Tibial nerve (tissue), 4 donors: ENCODE measurements around the gene ST6GALNAC1. TPM values are rescaled to one million over a fixed set of nuclear protein-coding genes. Genes with fewer than 3 reads are reported as not detected.

ENCODE experiments used
- DNase-seq, 2 donors: peaks; one replicate each; pipeline ENCODE4 v3.0.0-alpha.2; 2019; ENCODE audit warnings: low spot score in 2 of 2
- H3K27ac ChIP-seq, 4 donors: fragments of 200-600 bp; sonication (generic) in 3 of 4; one replicate each; pipeline ENCODE4 v1.5.1; 2017 to 2019; ENCODE audit warnings: mild to moderate bottlenecking in 1 of 4
- H3K27me3 ChIP-seq, 2 donors: fragments of 200-600 bp; sonication (generic) in 1 of 2; one replicate each; pipeline versions ENCODE4 v1.5.1 to v1.6.0; 2017 to 2019
- H3K36me3 ChIP-seq, 3 donors: fragments of 200-600 bp; sonication (generic); one replicate each; pipeline ENCODE4 v1.5.1; 2018 to 2019
- H3K4me1 ChIP-seq, 4 donors: fragments of 200-600 bp; sonication (generic) in 3 of 4; one replicate each; pipeline ENCODE4 v1.5.1; 2017 to 2019
- H3K4me3 ChIP-seq, 4 donors: fragments of 200-600 bp; sonication (generic) in 3 of 4; one replicate each; pipeline ENCODE4 v1.5.1; 2017 to 2019; ENCODE audit warnings: mild to moderate bottlenecking in 1 of 4, moderate library complexity in 1 of 4
- H3K9me3 ChIP-seq, 4 donors: fragments of 200-600 bp; sonication (generic) in 3 of 4; one replicate each; pipeline ENCODE4 v1.5.1; 2017 to 2019
- EP300 ChIP-seq, 2 donors: sonication (generic); formaldehyde crosslinking; IDR thresholded peaks; one replicate each; pipeline ENCODE4 v1.6.1; 2017; ENCODE audit warnings: antibody characterized with exemption in 2 of 2, mild to moderate bottlenecking in 1 of 2
- POLR2A ChIP-seq, 2 donors: fragments of 450-650 bp; IDR thresholded peaks; one replicate each; pipeline ENCODE4 v1.6.1; 2017; ENCODE audit warnings: antibody characterized with exemption in 2 of 2, mild to moderate bottlenecking in 2 of 2, moderate library complexity in 2 of 2
- WGBS, 2 donors: methylation state at CpG; one replicate each; pipeline ENCODE4 v1.1.5; 2018; 5-methylcytosine and 5-hydroxymethylcytosine counted together
- total RNA-seq, 4 donors: library from RNA; depleted of rRNA; stranded (reverse); fragments of >200 nt; gene quantifications; one replicate each; pipeline ENCODE4 v1.1.0, GENCODE V29; 2016
- TF ChIP-seq, protein P1 (sequence below), 5 experiments: fragments of 200-600 bp in 3 of 5; fragments of 450-650 bp in 2 of 5; sonication (generic) in 3 of 5; IDR thresholded peaks; one replicate each; pipeline ENCODE4 v1.5.1; 2016 to 2019; ENCODE audit warnings: antibody characterized with exemption in 5 of 5, mild to moderate bottlenecking in 3 of 5, moderate library complexity in 2 of 5

The ST6GALNAC1 gene
- total RNA-seq, 4 donors from 2014 or later: 2.4 to 13.8 (median 7.4) TPM

DNA sequence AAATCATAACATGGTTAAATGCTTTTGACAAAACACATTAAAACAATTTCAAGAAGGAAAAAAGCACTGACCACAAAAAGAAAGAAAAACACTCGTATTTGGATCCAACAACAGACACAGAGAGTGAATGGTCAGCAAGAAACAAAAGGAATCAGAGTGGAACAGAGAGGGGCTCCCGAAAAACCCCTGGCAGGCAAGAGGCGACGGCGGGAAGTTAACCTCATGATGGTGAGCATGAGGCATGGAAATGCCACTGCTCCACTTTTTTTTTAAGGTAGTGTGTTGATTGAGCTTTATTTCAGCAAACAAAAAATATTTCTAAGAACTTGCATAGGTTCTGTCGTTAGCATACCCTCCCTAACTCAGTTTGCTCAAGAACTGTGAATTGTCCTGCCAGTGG lies 32.1 kb upstream of the ST6GALNAC1 start:
- WGBS, 2 donors: 85 to 87% methylated on average over 6 of the region's 6 CpGs
- Histone ChIP-seq H3K9me3 (no peaks in the 10 kb centered on the region), H3K36me3 (peaks cover 0 to 38% (median 0%) of the 10 kb centered on the region in 3 donors), H3K4me3 (no peak overlapping the region), H3K27me3 (no peaks in the 10 kb centered on the region), H3K27ac (no peak overlapping the region), H3K4me1 (peaks cover 0 to 15% (median 6%) of the 10 kb centered on the region in 4 donors)
- TF ChIP-seq EP300 (IDR thresholded peaks at IDR 0.05) (no peak), POLR2A (IDR thresholded peaks at IDR 0.05) (no peak)
- TF ChIP-seq, protein P1, sequence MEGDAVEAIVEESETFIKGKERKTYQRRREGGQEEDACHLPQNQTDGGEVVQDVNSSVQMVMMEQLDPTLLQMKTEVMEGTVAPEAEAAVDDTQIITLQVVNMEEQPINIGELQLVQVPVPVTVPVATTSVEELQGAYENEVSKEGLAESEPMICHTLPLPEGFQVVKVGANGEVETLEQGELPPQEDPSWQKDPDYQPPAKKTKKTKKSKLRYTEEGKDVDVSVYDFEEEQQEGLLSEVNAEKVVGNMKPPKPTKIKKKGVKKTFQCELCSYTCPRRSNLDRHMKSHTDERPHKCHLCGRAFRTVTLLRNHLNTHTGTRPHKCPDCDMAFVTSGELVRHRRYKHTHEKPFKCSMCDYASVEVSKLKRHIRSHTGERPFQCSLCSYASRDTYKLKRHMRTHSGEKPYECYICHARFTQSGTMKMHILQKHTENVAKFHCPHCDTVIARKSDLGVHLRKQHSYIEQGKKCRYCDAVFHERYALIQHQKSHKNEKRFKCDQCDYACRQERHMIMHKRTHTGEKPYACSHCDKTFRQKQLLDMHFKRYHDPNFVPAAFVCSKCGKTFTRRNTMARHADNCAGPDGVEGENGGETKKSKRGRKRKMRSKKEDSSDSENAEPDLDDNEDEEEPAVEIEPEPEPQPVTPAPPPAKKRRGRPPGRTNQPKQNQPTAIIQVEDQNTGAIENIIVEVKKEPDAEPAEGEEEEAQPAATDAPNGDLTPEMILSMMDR (IDR thresholded peaks at IDR 0.05): no peak
- DNase-seq: no peak

DNA sequence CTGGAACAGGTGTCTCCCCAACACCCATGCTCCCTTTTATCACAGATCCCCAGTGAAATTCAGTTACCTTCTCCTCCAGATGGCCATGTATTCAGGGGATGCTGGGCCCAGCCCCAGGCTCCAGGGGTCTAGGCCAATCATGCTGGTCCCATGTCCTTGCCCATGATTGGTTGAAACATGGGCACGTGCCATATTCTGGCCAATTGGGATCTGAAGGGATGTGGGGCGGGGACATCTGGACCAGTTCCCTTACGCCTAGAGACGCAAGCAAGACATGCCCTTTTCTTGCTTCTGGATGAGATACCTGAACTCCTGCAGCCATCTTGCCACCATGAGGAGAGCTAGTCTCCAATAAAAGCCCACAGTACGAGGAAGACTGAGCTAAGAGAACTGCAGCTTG lies 31.0 kb upstream of the ST6GALNAC1 start:
- TF ChIP-seq POLR2A (IDR thresholded peaks at IDR 0.05) (no peak), EP300 (IDR thresholded peaks at IDR 0.05) (no peak)
- TF ChIP-seq, protein P1 (IDR thresholded peaks at IDR 0.05): no peak
- Histone ChIP-seq H3K27me3 (no peaks in the 10 kb centered on the region), H3K36me3 (peaks cover 0 to 38% (median 0%) of the 10 kb centered on the region in 3 donors), H3K4me3 (no peak overlapping the region), H3K27ac (no peak overlapping the region), H3K9me3 (no peaks in the 10 kb centered on the region), H3K4me1 (peaks cover 0 to 15% (median 6%) of the 10 kb centered on the region in 4 donors)
- 95 to 99% methylated on average over 5 of the region's 5 CpGs for WGBS, 2 donors
- DNase-seq: no peak

DNA sequence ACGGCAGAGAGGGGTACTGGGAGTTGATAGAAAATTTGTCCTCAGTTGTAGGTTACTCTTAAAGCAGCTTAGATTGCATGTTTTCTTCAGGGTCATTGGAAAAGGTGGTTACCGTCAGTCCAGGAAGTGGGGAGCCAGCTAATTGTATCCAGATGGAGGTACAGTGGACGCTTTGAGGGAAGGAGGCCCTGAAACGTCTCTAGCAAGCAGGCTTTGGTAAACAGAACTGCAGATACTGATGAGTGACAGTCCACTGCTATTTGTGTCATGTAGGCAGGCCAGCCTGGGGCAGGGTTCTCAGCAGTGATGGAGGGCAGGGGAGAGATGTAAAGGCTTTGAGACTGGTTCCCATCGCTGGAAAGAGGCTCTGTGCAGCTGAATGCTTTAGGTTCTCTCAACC lies 30.2 kb upstream of the ST6GALNAC1 start:
- Histone ChIP-seq H3K36me3 (peaks cover 0 to 35% (median 0%) of the 10 kb centered on the region in 3 donors), H3K4me1 (peaks cover 0 to 15% (median 6%) of the 10 kb centered on the region in 4 donors), H3K9me3 (no peaks in the 10 kb centered on the region), H3K4me3 (no peak overlapping the region), H3K27ac (no peak overlapping the region), H3K27me3 (no peaks in the 10 kb centered on the region)
- 55 to 64% methylated on average over 5 of the region's 5 CpGs for WGBS, 2 donors
- TF ChIP-seq, protein P1 (IDR thresholded peaks at IDR 0.05): no peak
- no peak for TF ChIP-seq EP300 (IDR thresholded peaks at IDR 0.05)
- TF ChIP-seq POLR2A (IDR thresholded peaks at IDR 0.05): no peak
- DNase-seq: no peak

DNA sequence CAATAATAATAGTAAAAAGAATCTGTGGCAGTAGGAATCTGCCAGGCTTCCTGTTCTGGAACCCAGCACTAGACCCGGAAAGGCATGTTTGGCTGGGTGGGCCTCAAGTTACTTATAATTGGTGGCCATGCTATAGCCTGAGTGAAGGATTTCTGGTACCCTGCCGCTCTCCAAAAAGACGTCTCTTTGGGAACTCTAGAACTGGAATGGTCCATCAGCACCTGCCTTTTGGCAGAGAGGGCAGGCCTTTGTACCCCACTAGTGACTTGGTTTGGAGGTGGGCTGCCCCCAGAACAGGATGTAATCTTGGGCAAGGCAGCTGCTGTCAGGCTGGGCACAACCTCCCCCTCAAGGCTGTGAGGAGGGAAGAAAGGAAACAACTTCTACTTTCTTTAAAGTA lies 29.3 kb upstream of the ST6GALNAC1 start:
- TF ChIP-seq, protein P1 (IDR thresholded peaks at IDR 0.05): no peak
- TF ChIP-seq EP300 (IDR thresholded peaks at IDR 0.05): no peak
- no peak for TF ChIP-seq POLR2A (IDR thresholded peaks at IDR 0.05)
- Histone ChIP-seq H3K36me3 (peaks cover 0 to 27% (median 0%) of the 10 kb centered on the region in 3 donors), H3K27me3 (no peaks in the 10 kb centered on the region), H3K4me1 (peaks cover 0 to 15% (median 6%) of the 10 kb centered on the region in 4 donors), H3K4me3 (no peak overlapping the region), H3K9me3 (no peaks in the 10 kb centered on the region), H3K27ac (peak overlapping the region in 1 of 4 donors; percentile 77)
- no peak for DNase-seq
- 93 to 96% methylated on average over 3 of the region's 3 CpGs for WGBS, 2 donors

DNA sequence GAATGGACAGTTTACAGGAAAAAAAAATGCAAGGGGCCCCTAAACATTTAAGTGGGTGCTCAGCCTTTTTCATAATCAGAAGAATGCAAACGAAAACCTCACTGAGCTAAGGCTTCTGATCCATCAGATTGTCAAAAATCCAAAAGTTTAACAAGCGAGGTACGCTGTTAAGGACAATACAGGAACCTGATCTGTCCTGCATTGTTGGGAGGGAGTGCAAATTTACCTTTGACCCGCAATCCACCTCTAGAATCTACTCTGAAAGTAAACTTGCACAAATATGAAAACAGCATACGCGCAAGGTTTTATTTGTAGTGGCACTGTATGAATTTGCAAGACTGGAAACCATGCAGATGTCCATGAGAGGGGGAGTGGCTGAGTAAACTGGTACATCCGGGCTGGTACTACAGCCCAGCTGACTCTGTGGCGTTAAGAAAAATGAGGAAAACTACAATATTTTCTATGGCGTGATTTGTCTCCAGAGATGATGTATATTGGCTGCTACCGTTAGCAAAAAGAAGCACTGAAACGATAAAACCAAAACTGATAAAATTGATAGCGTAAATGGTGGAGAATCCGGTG lies 28.8 kb upstream of the ST6GALNAC1 start:
- H3K4me3 ChIP-seq: peak overlapping the region; percentile 36 to 64 (median 50)
- H3K27me3 ChIP-seq: no peaks in the 10 kb centered on the region
- H3K9me3 ChIP-seq: no peaks in the 10 kb centered on the region
- H3K27ac ChIP-seq: peak overlapping the region; percentile 44 to 90 (median 80)
- WGBS, 2 donors: 53 to 56% methylated on average over 13 of the region's 13 CpGs
- TF ChIP-seq EP300 (IDR thresholded peaks at IDR 0.05) (no peak), POLR2A (IDR thresholded peaks at IDR 0.05) (no peak)
- TF ChIP-seq, protein P1 (IDR thresholded peaks at IDR 0.05): no peak
- no peak for DNase-seq
- peaks cover 0 to 22% (median 0%) of the 10 kb centered on the region in 3 donors for H3K36me3 ChIP-seq
- H3K4me1 ChIP-seq: peaks cover 0 to 15% (median 6%) of the 10 kb centered on the region in 4 donors
